SU-DHL-6 (cell line): ENCODE results near the gene ST6GALNAC2.
A peak's percentile ranks its signal among the peaks of the same experiment; 100 is the strongest.
"Not testable (repeated sequence)": the region's sequence is repeated elsewhere in the genome, so short reads cannot be mapped to it uniquely, and the experiment has no call there.

ENCODE experiments used
- H2AFZ ChIP-seq: fragments of 200-600 bp; sonication (generic); 2 replicates; pipeline ENCODE4 v1.6.1; 2014; ENCODE audit warnings: low read depth, mild to moderate bottlenecking, moderate library complexity, mixed read lengths, antibody characterized with exemption, low read length; ENCODE audit not compliant: severe bottlenecking
- H3F3A ChIP-seq: fragments of 200-600 bp; shearing (Covaris generic); 2 replicates; pipeline ENCODE4 v1.6.0; 2016; ENCODE audit warnings: antibody characterized with exemption, mild to moderate bottlenecking; ENCODE audit not compliant: insufficient read depth
- H3K27ac ChIP-seq: fragments of 200-600 bp; sonication (generic); 2 replicates; pipeline ENCODE4 v1.5.1; 2016; ENCODE audit warnings: low read depth, mild to moderate bottlenecking, low read length, moderate library complexity, mixed read lengths
- H3K27me3 ChIP-seq: fragments of 200-600 bp; sonication (generic), shearing (Covaris generic); 2 replicates; pipeline ENCODE4 v1.6.0; 2014; ENCODE audit warnings: mild to moderate bottlenecking, low read length
- H3K36me3 ChIP-seq: fragments of 200-600 bp; sonication (generic); 2 replicates; pipeline ENCODE4 v1.6.1; 2014; ENCODE audit warnings: mild to moderate bottlenecking, low read length, mixed read lengths
- H3K4me2 ChIP-seq: fragments of 300-600, 200-600 bp; shearing (Covaris generic), sonication (generic); 2 replicates; pipeline ENCODE4 v1.6.0; 2014; ENCODE audit warnings: low read length, low read depth, mild to moderate bottlenecking; ENCODE audit not compliant: poor library complexity, severe bottlenecking
- H3K4me3 ChIP-seq: fragments of 200-600 bp; sonication (generic); 2 replicates; pipeline ENCODE4 v1.5.1; 2014; ENCODE audit warnings: antibody characterized with exemption, low read length, mild to moderate bottlenecking, mixed read lengths; ENCODE audit not compliant: insufficient read depth, poor library complexity, severe bottlenecking
- H3K79me2 ChIP-seq: fragments of 200-600 bp; sonication (generic); 2 replicates; pipeline ENCODE4 v1.6.1; 2014; ENCODE audit warnings: mild to moderate bottlenecking, low read length, moderate library complexity; ENCODE audit not compliant: insufficient read depth
- H3K9ac ChIP-seq: fragments of 200-600 bp; sonication (generic); 2 replicates; pipeline ENCODE4 v1.7.0; 2014; ENCODE audit warnings: mild to moderate bottlenecking, low read length
- H3K9me2 ChIP-seq: fragments of 200-600 bp; sonication (generic); replicated peaks from 2 replicates; pipeline ENCODE4 v1.6.1; 2014; ENCODE audit warnings: low read length; ENCODE audit not compliant: insufficient read depth
- H3K9me3 ChIP-seq: fragments of 200-600 bp; sonication (generic); 2 replicates; pipeline ENCODE4 v1.6.1; 2014; ENCODE audit warnings: low read length, mixed read lengths; ENCODE audit not compliant: insufficient read depth
- H4K20me1 ChIP-seq: fragments of 200-600 bp; sonication (generic); 2 replicates; pipeline ENCODE4 v1.6.1; 2014; ENCODE audit warnings: low read depth, mild to moderate bottlenecking, antibody characterized with exemption, low read length, moderate library complexity, mixed read lengths
- EZH2phosphoT487 ChIP-seq: fragments of 200-600 bp; sonication (generic), shearing (Covaris generic); conservative IDR thresholded peaks from 2 replicates; pipeline ENCODE4 v1.6.1; 2018; ENCODE audit warnings: mild to moderate bottlenecking, antibody characterized with exemption, low read length, moderate library complexity, mixed read lengths
- TF ChIP-seq, protein P1 (sequence below): fragments of 200-600 bp; sonication (generic); IDR thresholded peaks from one replicate; pipeline ENCODE4 v1.5.1; 2017; ENCODE audit warnings: antibody characterized with exemption, mild to moderate bottlenecking, low read length, moderate library complexity; ENCODE audit not compliant: insufficient read depth, poor library complexity, severe bottlenecking

Gene ST6GALNAC2

GRCh38 chr17:76528156-76528527 lies 57.5 kb downstream of the ST6GALNAC2 start:
- Histone ChIP-seq H3K9me2 (no peaks in the 10 kb centered on the region), H3K27me3 (no peaks in the 10 kb centered on the region), H3K4me3 (peak overlapping the region; percentile 32), H3K27ac (peak overlapping the region; percentile 56), H2AFZ (peak overlapping the region; percentile 92), H4K20me1 (no peaks in the 10 kb centered on the region), H3F3A (no peaks in the 10 kb centered on the region), H3K9me3 (no peaks in the 10 kb centered on the region), H3K9ac (peak overlapping the region; percentile 53), H3K36me3 (no peaks in the 10 kb centered on the region), H3K4me2 (peak overlapping the region; percentile 64), H3K79me2 (no peaks in the 10 kb centered on the region)
- TF ChIP-seq EZH2phosphoT487, result no peak
- TF ChIP-seq, protein P1, sequence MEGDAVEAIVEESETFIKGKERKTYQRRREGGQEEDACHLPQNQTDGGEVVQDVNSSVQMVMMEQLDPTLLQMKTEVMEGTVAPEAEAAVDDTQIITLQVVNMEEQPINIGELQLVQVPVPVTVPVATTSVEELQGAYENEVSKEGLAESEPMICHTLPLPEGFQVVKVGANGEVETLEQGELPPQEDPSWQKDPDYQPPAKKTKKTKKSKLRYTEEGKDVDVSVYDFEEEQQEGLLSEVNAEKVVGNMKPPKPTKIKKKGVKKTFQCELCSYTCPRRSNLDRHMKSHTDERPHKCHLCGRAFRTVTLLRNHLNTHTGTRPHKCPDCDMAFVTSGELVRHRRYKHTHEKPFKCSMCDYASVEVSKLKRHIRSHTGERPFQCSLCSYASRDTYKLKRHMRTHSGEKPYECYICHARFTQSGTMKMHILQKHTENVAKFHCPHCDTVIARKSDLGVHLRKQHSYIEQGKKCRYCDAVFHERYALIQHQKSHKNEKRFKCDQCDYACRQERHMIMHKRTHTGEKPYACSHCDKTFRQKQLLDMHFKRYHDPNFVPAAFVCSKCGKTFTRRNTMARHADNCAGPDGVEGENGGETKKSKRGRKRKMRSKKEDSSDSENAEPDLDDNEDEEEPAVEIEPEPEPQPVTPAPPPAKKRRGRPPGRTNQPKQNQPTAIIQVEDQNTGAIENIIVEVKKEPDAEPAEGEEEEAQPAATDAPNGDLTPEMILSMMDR, result no peak

GRCh38 chr17:76527430-76528111 lies 58.1 kb downstream of the ST6GALNAC2 start:
- Histone ChIP-seq H3K27me3 (no peaks in the 10 kb centered on the region), H3K9me2 (no peaks in the 10 kb centered on the region), H3K4me2 (peak overlapping the region; percentile 64), H3K79me2 (no peaks in the 10 kb centered on the region), H4K20me1 (no peaks in the 10 kb centered on the region), H3K9me3 (no peaks in the 10 kb centered on the region), H3K36me3 (no peaks in the 10 kb centered on the region), H3F3A (no peaks in the 10 kb centered on the region), H3K9ac (peak overlapping the region; percentile 37), H2AFZ (peak overlapping the region; percentile 92), H3K4me3 (peak overlapping the region; percentile 12), H3K27ac (peak overlapping the region; percentile 30; the same call in 1 of the 2 replicates)
- TF ChIP-seq EZH2phosphoT487, result no peak
- TF ChIP-seq, protein P1, result no peak

DNA sequence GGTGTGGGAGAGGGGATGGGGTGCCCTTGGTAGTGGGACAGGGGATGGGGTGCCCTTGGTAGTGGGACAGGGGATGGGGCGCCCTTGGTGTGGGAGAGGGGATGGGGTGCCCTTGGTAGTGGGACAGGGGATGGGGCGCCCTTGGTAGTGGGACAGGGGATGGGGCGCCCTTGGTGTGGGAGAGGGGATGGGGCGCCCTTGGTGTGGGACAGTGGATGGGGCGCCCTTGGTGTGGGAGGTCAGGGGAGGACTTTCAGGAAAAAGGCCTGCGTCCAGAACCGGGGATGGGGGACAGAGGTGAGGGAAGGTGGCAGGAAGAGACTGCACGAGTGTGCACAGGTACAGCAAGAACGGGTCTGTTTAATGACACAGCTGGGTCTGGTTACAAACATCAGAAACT lies 58.6 kb downstream of the ST6GALNAC2 start:
- H3K27ac ChIP-seq, H3K79me2 ChIP-seq, H3F3A ChIP-seq, H3K9me2 ChIP-seq, H3K4me3 ChIP-seq, H3K9me3 ChIP-seq, H4K20me1 ChIP-seq, H3K9ac ChIP-seq, H3K27me3 ChIP-seq, H3K36me3 ChIP-seq: not testable (repeated sequence)
- peak overlapping the region; percentile 92 for H2AFZ ChIP-seq
- H3K4me2 ChIP-seq, result peak overlapping the region; percentile 64

- not testable (repeated sequence) for H2AFZ ChIP-seq, H3K4me2 ChIP-seq, H3K9me2 ChIP-seq, H3K9ac ChIP-seq, H3K27me3 ChIP-seq, H3K79me2 ChIP-seq, H4K20me1 ChIP-seq, H3K36me3 ChIP-seq, H3K9me3 ChIP-seq, H3K4me3 ChIP-seq, H3K27ac ChIP-seq, H3F3A ChIP-seq
These were observed 60.2 kb downstream of the ST6GALNAC2 start for GRCh38 chr17:76525513-76525833.
